ENCODE results near the gene CNTNAP1. TPM values are rescaled to one million over a fixed set of nuclear protein-coding genes. Genes with fewer than 3 reads are reported as not detected.
A peak's percentile ranks its signal among the peaks of the same experiment; 100 is the strongest.

The CNTNAP1 gene
- total and polyA plus RNA-seq, 9 of the 15 experiments (the other 6 are each of a cell fraction or from before 2014, with no cell fraction given), result 0.10 to 1.8 (median 0.62) TPM

DNA sequence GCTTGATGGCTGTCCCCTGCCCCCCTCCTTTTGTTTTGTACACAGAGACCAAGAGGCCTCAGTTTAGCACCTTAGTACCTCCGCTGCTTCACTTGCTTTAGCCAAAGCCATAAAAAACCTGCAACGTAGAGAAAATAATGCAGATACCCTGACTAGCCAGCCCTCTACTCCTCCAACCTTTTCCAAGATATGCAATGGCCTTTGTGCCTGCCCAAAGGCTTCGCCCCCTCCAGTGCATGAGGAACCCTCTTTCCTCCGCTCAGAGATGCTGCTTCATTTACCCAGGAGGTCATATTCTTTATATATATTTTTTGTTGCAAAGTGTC, 17.0 kb downstream of the CNTNAP1 start:
- Histone ChIP-seq H3K79me2 (ENCODE audit: control insufficient read depth, insufficient read depth, low read length) (no peaks in the 10 kb centered on the region), H3K4me1 (replicated peaks in 1 of 2; ENCODE audit: control insufficient read depth in 2 of 2, insufficient read depth in 2 of 2, low read length in 2 of 2) (peaks cover 28 to 34% of the 10 kb centered on the region in 2 experiments), H3K9me1 (ENCODE audit: control insufficient read depth, insufficient read depth, low read length) (no peaks in the 10 kb centered on the region), H3K27me3 (ENCODE audit: control insufficient read depth in 2 of 2, insufficient read depth in 2 of 2, low read length in 2 of 2) (no peaks in the 10 kb centered on the region), H3K4me2 (ENCODE audit: insufficient read depth, low read length) (peak overlapping the region; percentile 70), H4K20me1 (replicated peaks; ENCODE audit: control insufficient read depth, insufficient read depth, low read length) (no peaks in the 10 kb centered on the region), H3K36me3 (ENCODE audit: control insufficient read depth, insufficient read depth, low read length) (peaks cover 30% of the 10 kb centered on the region), H2AFZ (ENCODE audit: low read depth, low read length) (peak overlapping the region; percentile 29; the same call in 1 of the 2 replicates), H3K4me3 (no peak overlapping the region), H3K9me3 (replicated peaks; ENCODE audit: control insufficient read depth, insufficient read depth, low read depth, low read length) (no peaks in the 10 kb centered on the region), H3K27ac (ENCODE audit: extremely low read depth, low read depth, low read length) (peak overlapping the region; percentile 71), H3K9ac (ENCODE audit: insufficient read depth in 1 of 2, low read depth in 2 of 2, low read length in 2 of 2) (peak overlapping the region in 1 of 2 experiments; percentile 24; a peak in 1 of 4 replicates)
- POLR2A ChIA-PET, result interaction anchor here (0.6 to 2.5 kb wide), 13 partner anchors 8 to 241 kb away, joined by 3 to 17 read pairs (median 6); partner anchors contain the start of gene PLEKHH3
- BruUV-seq (replicated peaks), result no TSS peak
- WGBS (ENCODE audit: insufficient coverage, low coverage, missing lambda C conversion rate), result 9% methylated on average over 4 of the region's 4 CpGs
- intact Hi-C loops (cut with micrococcal nuclease), result loop anchor here (1.0 kb wide), 1 partner anchor 21 kb away; no protein-coding TSS in a partner anchor
- FAIRE-seq, result no peak
- ATAC-seq, result peak; percentile 34
- no peak for DNase-seq (ENCODE audit: extremely low read depth in 1 of 4, low spot score in 3 of 4)
- CTCF ChIA-PET (ENCODE audit: low intra/inter-chr PET ratio), result interaction anchor here (0.7 kb wide), 1 partner anchor 11 kb away, joined by 5 read pairs; no protein-coding TSS in a partner anchor
- in situ Hi-C loops (cut with MboI), result no loop called here
- TF ChIP-seq HDAC1 (IDR thresholded peaks at IDR 0.05), result no peak
- TF ChIP-seq ZNF174 (CRISPR knock-in tag; IDR thresholded peaks at IDR 0.05), result no peak
- TF ChIP-seq FUS (optimal IDR thresholded peaks at IDR 0.05; ENCODE audit: low read depth, low read length), result no peak
- no peak for TF ChIP-seq NCOR1 (IDR thresholded peaks at IDR 0.05)
- TF ChIP-seq ZNF354B (CRISPR knock-in tag; IDR thresholded peaks at IDR 0.05), result no peak
- TF ChIP-seq L3MBTL2 (IDR thresholded peaks at IDR 0.05), result peak; percentile 53
- TF ChIP-seq, protein P1, sequence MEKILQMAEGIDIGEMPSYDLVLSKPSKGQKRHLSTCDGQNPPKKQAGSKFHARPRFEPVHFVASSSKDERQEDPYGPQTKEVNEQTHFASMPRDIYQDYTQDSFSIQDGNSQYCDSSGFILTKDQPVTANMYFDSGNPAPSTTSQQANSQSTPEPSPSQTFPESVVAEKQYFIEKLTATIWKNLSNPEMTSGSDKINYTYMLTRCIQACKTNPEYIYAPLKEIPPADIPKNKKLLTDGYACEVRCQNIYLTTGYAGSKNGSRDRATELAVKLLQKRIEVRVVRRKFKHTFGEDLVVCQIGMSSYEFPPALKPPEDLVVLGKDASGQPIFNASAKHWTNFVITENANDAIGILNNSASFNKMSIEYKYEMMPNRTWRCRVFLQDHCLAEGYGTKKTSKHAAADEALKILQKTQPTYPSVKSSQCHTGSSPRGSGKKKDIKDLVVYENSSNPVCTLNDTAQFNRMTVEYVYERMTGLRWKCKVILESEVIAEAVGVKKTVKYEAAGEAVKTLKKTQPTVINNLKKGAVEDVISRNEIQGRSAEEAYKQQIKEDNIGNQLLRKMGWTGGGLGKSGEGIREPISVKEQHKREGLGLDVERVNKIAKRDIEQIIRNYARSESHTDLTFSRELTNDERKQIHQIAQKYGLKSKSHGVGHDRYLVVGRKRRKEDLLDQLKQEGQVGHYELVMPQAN (IDR thresholded peaks at IDR 0.05; ENCODE audit: borderline replicate concordance), result no peak
- TF ChIP-seq EP300 (IDR thresholded peaks at IDR 0.05; ENCODE audit: low read length), result no peak
- no peak for TF ChIP-seq ZNF143 (CRISPR knock-in tag; IDR thresholded peaks at IDR 0.05)
- TF ChIP-seq, protein P2, sequence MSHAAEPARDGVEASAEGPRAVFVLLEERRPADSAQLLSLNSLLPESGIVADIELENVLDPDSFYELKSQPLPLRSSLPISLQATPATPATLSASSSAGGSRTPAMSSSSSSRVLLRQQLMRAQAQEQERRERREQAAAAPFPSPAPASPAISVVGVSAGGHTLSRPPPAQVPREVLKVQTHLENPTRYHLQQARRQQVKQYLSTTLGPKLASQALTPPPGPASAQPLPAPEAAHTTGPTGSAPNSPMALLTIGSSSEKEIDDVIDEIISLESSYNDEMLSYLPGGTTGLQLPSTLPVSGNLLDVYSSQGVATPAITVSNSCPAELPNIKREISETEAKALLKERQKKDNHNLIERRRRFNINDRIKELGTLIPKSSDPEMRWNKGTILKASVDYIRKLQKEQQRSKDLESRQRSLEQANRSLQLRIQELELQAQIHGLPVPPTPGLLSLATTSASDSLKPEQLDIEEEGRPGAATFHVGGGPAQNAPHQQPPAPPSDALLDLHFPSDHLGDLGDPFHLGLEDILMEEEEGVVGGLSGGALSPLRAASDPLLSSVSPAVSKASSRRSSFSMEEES (CRISPR knock-in tag; IDR thresholded peaks at IDR 0.05), result no peak
- no peak for TF ChIP-seq HNRNPK (IDR thresholded peaks at IDR 0.05; ENCODE audit: low read depth, low read length, poor library complexity, severe bottlenecking)
- no peak for TF ChIP-seq POLR3A (IDR thresholded peaks at IDR 0.05; ENCODE audit: borderline replicate concordance, extremely low read depth, insufficient read depth, insufficient read length)
- no peak for TF ChIP-seq PCBP2 (IDR thresholded peaks at IDR 0.05; ENCODE audit: low read depth, low read length, poor library complexity, severe bottlenecking)
- TF ChIP-seq ZSCAN29 (IDR thresholded peaks at IDR 0.05), result no peak
- TF ChIP-seq, protein P3, sequence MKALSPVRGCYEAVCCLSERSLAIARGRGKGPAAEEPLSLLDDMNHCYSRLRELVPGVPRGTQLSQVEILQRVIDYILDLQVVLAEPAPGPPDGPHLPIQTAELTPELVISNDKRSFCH (CRISPR knock-in tag; IDR thresholded peaks at IDR 0.05), result no peak
- TF ChIP-seq, protein P3 (tag; IDR thresholded peaks at IDR 0.05), result 0 out of 2 replicates have a peak, but pooled peaks have one; percentile 10
- 0 out of 2 replicates have a peak, but pooled peaks have one; percentile 1 for TF ChIP-seq ZNF316 (IDR thresholded peaks at IDR 0.05)
- no peak for TF ChIP-seq SMARCA4 (IDR thresholded peaks at IDR 0.05)
- no peak for TF ChIP-seq NFIC (IDR thresholded peaks at IDR 0.05)
- TF ChIP-seq NRF1 (conservative IDR thresholded peaks at IDR 0.05 in 1 of 2, IDR thresholded peaks at IDR 0.05 in 1 of 2), result no peak

Data from K562 (cell line).